Esophagus mucosa (tissue), 1 donor: ENCODE data around the gene HPN. TPM values are rescaled to one million over a fixed set of nuclear protein-coding genes. Genes with fewer than 3 reads are reported as not detected.

Source experiments
- ATAC-seq: fragments of 200-7000 bp; cut with Tn5 transposase; one replicate; pipeline ENCODE4 v1.9.1; 2020
- total RNA-seq: library from RNA; stranded (reverse); gene quantifications from one replicate; pipeline ENCODE4 v1.2.4, GENCODE V29; 2023
- donor health status: DM: yes; HTN: yes; CAD: no.

The HPN gene
- total RNA-seq, 1 donor from 2014 or later, result not detected

GRCh38 chr19:35107545-35107944, 66.0 kb downstream of the HPN start:
- ATAC-seq, result peak; percentile 81

DNA sequence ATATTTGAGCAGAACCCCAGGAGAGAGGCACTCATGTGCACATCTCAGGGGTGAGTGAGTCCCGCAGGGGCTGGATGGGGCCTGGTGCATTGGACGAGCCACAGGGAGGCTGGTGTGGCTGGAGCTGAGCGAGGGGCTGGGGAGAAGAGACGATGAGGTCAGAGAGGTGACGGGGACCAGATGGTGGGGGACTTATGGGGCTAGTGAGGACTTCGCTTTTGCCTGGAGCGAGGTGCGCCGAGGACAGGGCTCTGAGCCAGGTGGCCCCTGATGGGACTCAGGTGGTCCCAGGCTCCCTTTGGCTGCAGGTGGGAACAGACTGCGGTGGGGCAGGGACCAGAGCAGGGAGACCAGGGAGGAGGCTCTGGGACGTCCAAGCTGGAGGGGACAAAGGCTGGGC, 67.2 kb downstream of the HPN start:
- no peak for ATAC-seq

- ATAC-seq, result peak; percentile 77
These were observed 68.0 kb downstream of the HPN start for GRCh38 chr19:35109395-35110112.

- no peak for ATAC-seq
These were observed 69.5 kb downstream of the HPN start for GRCh38 chr19:35110974-35111373.

DNA sequence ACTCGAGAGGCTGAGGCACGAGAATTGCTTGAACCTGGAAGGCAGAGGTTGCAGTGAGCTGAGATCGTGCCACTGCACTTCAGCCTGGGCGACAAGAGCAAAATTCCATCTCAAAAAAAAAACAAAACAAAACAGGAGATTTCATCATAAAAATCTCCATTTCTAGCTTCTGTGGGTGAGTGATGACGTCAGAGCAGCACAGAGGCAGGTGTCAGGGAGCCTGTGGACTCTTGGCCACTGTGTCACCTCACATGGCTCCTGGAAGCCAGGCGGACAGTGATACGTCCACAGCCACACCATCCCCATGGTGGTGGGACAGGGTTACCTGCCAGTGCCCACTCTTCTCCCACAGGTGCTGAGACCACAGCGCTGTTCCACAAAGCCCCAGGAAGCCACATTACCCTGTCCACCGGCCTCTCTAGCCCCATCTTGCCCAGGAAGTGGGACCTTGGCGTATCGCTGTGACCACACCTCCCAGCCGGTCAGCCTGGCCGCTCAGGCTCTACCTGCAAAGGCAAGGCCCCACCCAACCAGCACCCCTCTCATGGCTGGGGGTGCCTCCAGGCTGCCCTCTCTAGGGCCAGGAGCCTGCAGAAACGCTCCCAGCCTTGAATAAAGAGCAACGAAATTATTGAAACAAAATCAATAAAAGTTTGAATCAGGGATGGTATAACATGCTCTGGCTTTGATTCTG, 71.6 kb downstream of the HPN start:
- ATAC-seq, result no peak

DNA sequence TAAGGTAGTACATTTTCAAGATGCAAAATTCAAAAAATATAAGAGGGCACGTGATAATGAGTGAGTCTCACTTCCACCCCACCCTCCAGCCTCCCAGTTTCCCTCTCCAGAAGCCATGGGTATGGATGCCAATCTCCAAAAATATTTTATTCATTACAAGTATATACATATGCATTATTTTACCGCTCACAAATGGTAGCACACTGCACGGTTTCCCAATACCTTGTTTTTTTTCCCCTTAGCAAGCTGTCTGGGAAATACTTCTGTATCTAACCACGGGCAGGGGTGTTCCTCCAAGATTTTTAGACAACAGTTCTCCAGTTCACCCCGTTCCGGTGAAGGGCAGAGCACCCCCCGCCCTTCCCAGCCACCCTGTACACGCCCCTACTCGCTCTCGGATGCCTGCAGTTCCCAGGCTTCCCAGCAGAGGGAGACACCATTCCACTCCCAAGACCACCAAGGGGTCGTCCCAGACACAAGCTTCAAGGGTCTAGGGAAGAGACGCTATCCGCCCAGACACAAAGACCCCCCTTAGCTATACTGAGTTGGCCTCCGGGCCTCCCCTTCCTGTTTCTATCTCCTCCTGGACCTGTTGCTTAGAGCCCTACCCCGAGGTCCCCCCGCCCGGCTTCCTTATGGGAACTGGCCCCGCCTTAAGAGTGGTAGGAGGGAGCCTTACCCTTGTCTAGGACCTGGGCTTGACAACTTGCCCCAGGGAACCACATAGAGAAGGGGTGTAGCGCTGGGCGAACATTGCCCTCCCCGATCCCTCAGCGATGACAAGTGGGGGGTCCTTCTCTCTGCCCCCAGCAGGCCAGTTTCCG, 73.0 kb downstream of the HPN start:
- ATAC-seq, result peak; percentile 35

- peak; percentile 60 for ATAC-seq
These were observed 73.8 kb downstream of the HPN start, which contains the start of gene FXYD3 for GRCh38 chr19:35115177-35115951. FXYD3 (plus strand) TSS chr19:35115823; CDS start chr19:35119377, 3,554 bp downstream.

Other genes starting within 250 kb of the HPN start
- 1.4 TPM for gene ZNF30, start 114.8 kb upstream of the HPN start, total RNA-seq
- 1.8 TPM for gene ZNF792, start 77.5 kb upstream of the HPN start, total RNA-seq
- gene GRAMD1A, start 41.4 kb upstream of the HPN start, total RNA-seq, result 11.8 TPM
- gene SCN1B, start 11.3 kb upstream of the HPN start, total RNA-seq, result 0.88 TPM
- gene FXYD3, start 74.1 kb downstream of the HPN start, total RNA-seq, result 736 TPM
- gene LGI4, start 93.3 kb downstream of the HPN start, total RNA-seq, result 1.4 TPM
- 2.1 TPM for gene FXYD1, start 97.1 kb downstream of the HPN start, total RNA-seq
- gene FXYD7, start 101.5 kb downstream of the HPN start, total RNA-seq, result not detected
- gene FXYD5, start 113.0 kb downstream of the HPN start, total RNA-seq, result 114 TPM
- not detected for gene FAM187B, start 187.0 kb downstream of the HPN start, total RNA-seq
- 66.6 TPM for gene LSR, start 207.3 kb downstream of the HPN start, total RNA-seq
- 72.3 TPM for gene USF2, start 227.2 kb downstream of the HPN start, total RNA-seq
- not detected for gene HAMP, start 240.8 kb downstream of the HPN start, total RNA-seq